ENCODE measurements around the gene PHACTR3. TPM values are rescaled to one million over a fixed set of nuclear protein-coding genes. Genes with fewer than 3 reads are reported as not detected.

Gene PHACTR3
- total RNA-seq, 2 donors from 2014 or later = not detected

- Mint-ChIP-seq H3K36me3 (no peaks in the 10 kb centered on the region), H3K27ac (no peak overlapping the region), H3K9me3 (no peaks in the 10 kb centered on the region)
- DNase-seq (ENCODE audit: low spot score in 2 of 2) (no peak), ATAC-seq (no peak)
These were observed 211.9 kb downstream of the PHACTR3 start for GRCh38 chr20:59816146-59816738.

GRCh38 chr20:59817406-59817805, 213.1 kb downstream of the PHACTR3 start:
- no peaks in the 10 kb centered on the region for H3K36me3 Mint-ChIP-seq
- H3K9me3 Mint-ChIP-seq = no peaks in the 10 kb centered on the region
- ATAC-seq (no peak), DNase-seq (ENCODE audit: low spot score in 2 of 2) (no peak)
- H3K27ac Mint-ChIP-seq = no peak overlapping the region

GRCh38 chr20:59817846-59818615, 213.7 kb downstream of the PHACTR3 start:
- H3K36me3 Mint-ChIP-seq = no peaks in the 10 kb centered on the region
- H3K9me3 Mint-ChIP-seq = no peaks in the 10 kb centered on the region
- no peak for DNase-seq (ENCODE audit: low spot score in 2 of 2)
- no peak overlapping the region for H3K27ac Mint-ChIP-seq
- no peak for ATAC-seq

- ATAC-seq (no peak), DNase-seq (ENCODE audit: low spot score in 2 of 2) (no peak)
- Mint-ChIP-seq H3K36me3 (no peaks in the 10 kb centered on the region), H3K9me3 (no peaks in the 10 kb centered on the region), H3K27ac (no peak overlapping the region)
These were observed 214.6 kb downstream of the PHACTR3 start for GRCh38 chr20:59818911-59819310.

GRCh38 chr20:59819496-59820203, 215.3 kb downstream of the PHACTR3 start:
- DNase-seq (ENCODE audit: low spot score in 2 of 2) = no peak
- H3K27ac Mint-ChIP-seq = no peak overlapping the region
- no peak for ATAC-seq
- no peaks in the 10 kb centered on the region for H3K36me3 Mint-ChIP-seq
- no peaks in the 10 kb centered on the region for H3K9me3 Mint-ChIP-seq

GRCh38 chr20:59820204-59821041, 216.1 kb downstream of the PHACTR3 start:
- no peak overlapping the region for H3K27ac Mint-ChIP-seq
- H3K9me3 Mint-ChIP-seq = no peaks in the 10 kb centered on the region
- ATAC-seq (no peak), DNase-seq (ENCODE audit: low spot score in 2 of 2) (no peak)
- H3K36me3 Mint-ChIP-seq = no peaks in the 10 kb centered on the region

GRCh38 chr20:59821201-59821600, 216.9 kb downstream of the PHACTR3 start:
- no peak for DNase-seq (ENCODE audit: low spot score in 2 of 2)
- ATAC-seq = no peak
- Mint-ChIP-seq H3K9me3 (no peaks in the 10 kb centered on the region), H3K36me3 (no peaks in the 10 kb centered on the region), H3K27ac (no peak overlapping the region)

- H3K27ac Mint-ChIP-seq = no peak overlapping the region
- DNase-seq (ENCODE audit: low spot score in 2 of 2) = no peak
- H3K9me3 Mint-ChIP-seq = no peaks in the 10 kb centered on the region
- ATAC-seq = no peak
- no peaks in the 10 kb centered on the region for H3K36me3 Mint-ChIP-seq
These were observed 217.4 kb downstream of the PHACTR3 start for GRCh38 chr20:59821788-59822187.

GRCh38 chr20:59822291-59823029, 218.1 kb downstream of the PHACTR3 start:
- DNase-seq (ENCODE audit: low spot score in 2 of 2) (no peak), ATAC-seq (no peak)
- Mint-ChIP-seq H3K9me3 (no peaks in the 10 kb centered on the region), H3K36me3 (no peaks in the 10 kb centered on the region), H3K27ac (no peak overlapping the region)

GRCh38 chr20:59823030-59823423, 218.7 kb downstream of the PHACTR3 start:
- DNase-seq (ENCODE audit: low spot score in 2 of 2) (no peak), ATAC-seq (no peak)
- no peaks in the 10 kb centered on the region for H3K9me3 Mint-ChIP-seq
- no peak overlapping the region for H3K27ac Mint-ChIP-seq
- H3K36me3 Mint-ChIP-seq = no peaks in the 10 kb centered on the region

GRCh38 chr20:59823491-59824259, 219.3 kb downstream of the PHACTR3 start:
- Mint-ChIP-seq H3K27ac (no peak overlapping the region), H3K36me3 (no peaks in the 10 kb centered on the region), H3K9me3 (no peaks in the 10 kb centered on the region)
- DNase-seq (ENCODE audit: low spot score in 2 of 2) (no peak), ATAC-seq (no peak)

- DNase-seq (ENCODE audit: low spot score in 2 of 2) (no peak), ATAC-seq (no peak)
- Mint-ChIP-seq H3K36me3 (no peaks in the 10 kb centered on the region), H3K9me3 (no peaks in the 10 kb centered on the region), H3K27ac (no peak overlapping the region)
These were observed 220.6 kb downstream of the PHACTR3 start for GRCh38 chr20:59824711-59825562.

- DNase-seq (ENCODE audit: low spot score in 2 of 2) (no peak), ATAC-seq (no peak)
- Mint-ChIP-seq H3K27ac (no peak overlapping the region), H3K9me3 (no peaks in the 10 kb centered on the region), H3K36me3 (no peaks in the 10 kb centered on the region)
These were observed 221.2 kb downstream of the PHACTR3 start for GRCh38 chr20:59825563-59825920.

GRCh38 chr20:59825944-59826759, 221.8 kb downstream of the PHACTR3 start:
- no peaks in the 10 kb centered on the region for H3K9me3 Mint-ChIP-seq
- no peak overlapping the region for H3K27ac Mint-ChIP-seq
- H3K36me3 Mint-ChIP-seq = no peaks in the 10 kb centered on the region
- no peak for DNase-seq (ENCODE audit: low spot score in 2 of 2)
- ATAC-seq = no peak

Data from activated naive CD4-positive, alpha-beta T cell treated with anti-CD3 and anti-CD28 coated beads, Interleukin-2, amount 50 U/mL, for 72 hours (primary cell).